A549 (cell line): ENCODE results near the gene MAP7D1.

Source experiments
- CEBPB ChIP-seq, 2 experiments: fragments of >200 bp in 1 of 2; sonication (Bioruptor Twin) in 1 of 2; formaldehyde crosslinking in 1 of 2; IDR thresholded peaks; 2 replicates each; pipeline ENCODE4 v1.6.1; 2012 to 2016
- CTCF ChIP-seq: fragments of >200 bp; sonication (Bioruptor Twin); formaldehyde crosslinking; IDR thresholded peaks from 3 replicates; pipeline ENCODE4 v1.5.1; 2016
- ELK1 ChIP-seq: fragments of 150-350 bp; IDR thresholded peaks from 2 replicates; pipeline ENCODE4 v1.6.1; 2014; ENCODE audit warnings: low read depth, mild to moderate bottlenecking, low read length
- JUNB ChIP-seq: fragments of >200 bp; sonication (Bioruptor Twin); formaldehyde crosslinking; IDR thresholded peaks from 2 replicates; pipeline ENCODE4 v1.6.1; 2016
- MAX ChIP-seq: IDR thresholded peaks from 2 replicates; pipeline ENCODE4 v1.6.1; 2012
- MYC ChIP-seq: IDR thresholded peaks from 2 replicates; pipeline ENCODE4 v1.6.1; 2012; ENCODE audit warnings: mild to moderate bottlenecking, inconsistent platforms, low read length, improper control_type of control experiment, borderline replicate concordance
- NR3C1 ChIP-seq: fragments of >200 bp; sonication (Bioruptor Twin); formaldehyde crosslinking; IDR thresholded peaks from 3 replicates; pipeline ENCODE4 v1.6.1; 2017
- PHF8 ChIP-seq: fragments of 200-600 bp; sonication (generic); IDR thresholded peaks from 2 replicates; pipeline ENCODE4 v1.6.1; 2016; ENCODE audit warnings: low read depth, mild to moderate bottlenecking, antibody characterized with exemption, moderate library complexity, borderline replicate concordance
- POLR2A ChIP-seq: IDR thresholded peaks from 2 replicates; pipeline ENCODE4 v1.6.1; 2012; ENCODE audit warnings: mild to moderate bottlenecking, low read length
- REST ChIP-seq: fragments of 200-600 bp; sonication (generic); IDR thresholded peaks from 2 replicates; pipeline ENCODE4 v1.6.1; 2016; ENCODE audit warnings: antibody characterized with exemption, mild to moderate bottlenecking, moderate library complexity
- RFX5 ChIP-seq: fragments of 450-650 bp; IDR thresholded peaks from 2 replicates; pipeline ENCODE4 v1.7.1; 2014; ENCODE audit warnings: antibody characterized with exemption, mild to moderate bottlenecking, moderate library complexity
- TFCP2L1 ChIP-seq: fragments of 250-450 bp; sonication (Bioruptor Pico); IDR thresholded peaks from 2 replicates; pipeline ENCODE4 v1.5.0; 2021; ENCODE audit warnings: mild to moderate bottlenecking
- ZC3H11A ChIP-seq: fragments of 450-650 bp; IDR thresholded peaks from 2 replicates; pipeline ENCODE4 v1.6.1; 2014; ENCODE audit warnings: antibody characterized with exemption, mild to moderate bottlenecking

- no peak for TF ChIP-seq PHF8
- no peak for TF ChIP-seq CTCF
- TF ChIP-seq NR3C1, result no peak
- no peak for TF ChIP-seq REST
- no peak for TF ChIP-seq CEBPB (IDR thresholded peaks at IDR 0.05)
- TF ChIP-seq ZC3H11A, result no peak
- TF ChIP-seq MAX, result no peak
- TF ChIP-seq MYC, result no peak
- TF ChIP-seq TFCP2L1 (CRISPR knock-in tag), result no peak
- no peak for TF ChIP-seq ELK1
- no peak for TF ChIP-seq POLR2A
- no peak for TF ChIP-seq JUNB
- no peak for TF ChIP-seq RFX5
These were observed 4.7 kb upstream of the MAP7D1 start for GRCh38 chr1:36151134-36151844.
